NCI-H1417 (cell line): ENCODE data around the gene YIF1A.
"Not testable (repeated sequence)": the region's sequence is repeated elsewhere in the genome, so short reads cannot be mapped to it uniquely, and the experiment has no call there.

Experiments used
- DNase-seq, 3 experiments: peaks; one replicate each; lab custom pipeline; 2025; lab: John Stamatoyannopoulos, UW

YIF1A gene

DNA sequence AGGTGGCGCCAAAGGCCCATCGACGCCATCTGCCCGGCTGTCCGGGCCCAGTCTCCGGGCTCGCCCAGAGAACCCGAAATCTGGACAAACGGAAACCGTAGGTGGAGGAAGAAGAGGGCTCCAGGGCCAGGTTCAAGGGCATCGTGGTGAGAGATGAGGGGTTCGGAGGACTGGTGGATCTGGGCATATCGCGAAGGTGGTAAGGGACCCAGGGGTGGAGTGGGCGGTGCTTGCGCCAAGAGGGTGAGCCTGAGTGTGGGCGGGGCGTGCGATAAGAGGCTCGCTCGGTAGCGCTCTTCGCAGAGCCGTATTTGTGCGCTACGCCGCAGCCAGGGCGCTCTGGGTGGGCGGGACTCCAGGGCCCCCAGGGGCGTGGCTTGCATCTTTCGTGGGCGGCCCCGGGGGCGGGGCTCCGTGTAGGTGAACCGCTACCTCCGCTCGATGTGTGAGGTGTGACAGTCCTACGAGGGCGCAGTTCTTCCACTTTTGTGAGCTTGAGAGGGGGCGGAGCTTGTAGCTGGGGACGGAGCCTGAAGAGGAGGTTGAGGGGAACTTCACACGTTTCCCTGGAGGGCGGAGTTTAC lies 23.1 kb upstream of the YIF1A start:
- DNase-seq, result peak; percentile 94 to 98 (median 97)

DNA sequence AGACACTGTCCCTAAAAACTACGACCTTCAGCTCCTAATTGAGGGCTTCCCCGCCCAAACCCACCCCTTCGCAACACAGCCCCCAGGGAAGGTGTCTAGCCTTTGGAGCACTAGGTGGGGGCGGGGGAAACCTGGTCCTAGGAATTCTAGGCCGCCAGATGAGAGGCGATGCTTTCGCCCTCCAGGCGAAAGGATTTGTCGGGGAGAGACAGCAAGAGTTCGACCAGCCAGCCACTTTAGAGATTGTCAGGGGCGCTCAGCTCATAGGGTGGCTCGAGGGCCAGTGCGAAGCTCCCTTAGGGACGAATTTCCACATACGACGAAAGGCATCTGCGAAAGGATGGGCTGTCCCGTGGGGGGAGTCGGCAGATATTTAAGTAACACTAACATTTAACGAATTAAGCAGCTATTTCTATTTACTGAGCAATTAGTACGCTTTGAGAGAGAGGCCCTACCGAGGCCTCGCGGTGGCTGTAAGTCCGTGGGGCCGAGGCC lies 22.6 kb upstream of the YIF1A start:
- no peak for DNase-seq

GRCh38 chr11:66310803-66311440 lies 22.0 kb upstream of the YIF1A start:
- DNase-seq, result not testable (repeated sequence)

GRCh38 chr11:66310324-66310723 lies 21.4 kb upstream of the YIF1A start:
- DNase-seq, result no peak

- no peak for DNase-seq
Measured at GRCh38 chr11:66309475-66309874, 20.5 kb upstream of the YIF1A start.

- DNase-seq, result no peak
Measured at GRCh38 chr11:66302656-66303055, 13.7 kb upstream of the YIF1A start.

- no peak for DNase-seq
Measured at GRCh38 chr11:66299186-66299585, 10.2 kb upstream of the YIF1A start.

DNA sequence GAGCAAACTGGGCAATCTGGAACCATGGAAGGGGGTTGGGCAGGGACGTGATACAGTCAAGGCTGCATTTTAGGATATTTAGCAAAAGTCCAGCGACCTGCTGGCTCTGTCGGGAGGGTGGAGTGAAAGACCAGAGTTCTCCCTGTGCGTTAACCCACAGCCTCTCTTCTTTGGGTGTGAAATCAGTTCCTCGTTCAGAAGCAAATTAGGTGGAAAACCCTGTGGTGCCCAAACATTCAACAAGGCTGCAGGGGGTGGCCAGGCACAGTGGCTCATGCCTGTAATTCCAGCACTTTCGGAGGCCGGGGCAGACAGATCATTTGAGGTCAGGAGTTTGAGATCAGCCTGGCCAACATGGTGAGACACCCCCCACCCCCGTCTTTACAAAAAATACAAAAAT lies 8.7 kb upstream of the YIF1A start:
- no peak for DNase-seq

DNA sequence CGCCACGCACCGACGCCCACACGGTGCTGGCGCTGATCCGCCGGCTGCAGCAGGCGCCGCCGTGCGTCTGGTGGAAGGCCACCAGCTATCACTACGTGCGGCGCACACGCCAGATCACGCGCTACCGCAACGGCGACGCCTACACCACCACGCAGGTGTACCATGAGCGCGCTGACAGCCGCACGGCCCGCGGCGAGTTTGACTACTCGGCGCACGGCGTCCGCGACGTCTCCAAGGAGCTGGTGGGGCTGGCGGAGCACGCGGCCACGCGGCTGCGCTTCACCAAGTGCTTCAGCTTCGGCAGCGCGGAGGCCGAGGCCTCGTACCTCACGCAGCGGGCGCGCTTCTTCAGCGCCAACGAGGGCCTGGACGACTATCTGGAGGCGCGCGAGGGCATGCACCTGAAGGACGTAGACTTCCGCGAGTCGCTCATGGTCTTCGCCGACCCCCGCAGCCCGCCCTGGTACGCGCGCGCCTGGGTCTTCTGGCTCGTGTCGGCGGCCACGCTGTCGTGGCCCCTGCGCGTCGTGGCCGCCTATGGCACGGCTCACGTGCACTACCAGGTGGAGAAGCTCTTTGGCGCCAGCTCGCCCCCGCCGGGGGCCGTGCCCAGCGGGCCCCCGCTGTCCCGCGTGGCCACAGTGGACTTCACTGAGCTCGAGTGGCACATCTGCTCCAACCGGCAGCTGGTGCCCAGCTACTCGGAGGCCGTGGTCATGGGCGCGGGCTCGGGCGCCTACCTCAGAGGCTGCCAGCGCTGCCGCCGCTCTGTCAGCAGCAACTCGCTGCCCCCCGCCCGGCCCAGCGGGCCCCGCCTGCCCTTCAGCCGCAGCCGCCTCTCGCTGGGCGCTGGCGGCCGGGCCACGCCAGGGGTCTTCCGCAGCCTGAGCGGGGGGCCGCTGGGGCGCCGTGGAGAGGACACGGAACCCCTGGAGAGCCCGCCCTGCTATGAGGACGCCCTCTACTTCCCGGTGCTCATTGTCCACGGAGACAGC lies 6.0 kb upstream of the YIF1A start:
- no peak for DNase-seq

- DNase-seq, result no peak
Measured at GRCh38 chr11:66293777-66294625, 5.1 kb upstream of the YIF1A start.

DNA sequence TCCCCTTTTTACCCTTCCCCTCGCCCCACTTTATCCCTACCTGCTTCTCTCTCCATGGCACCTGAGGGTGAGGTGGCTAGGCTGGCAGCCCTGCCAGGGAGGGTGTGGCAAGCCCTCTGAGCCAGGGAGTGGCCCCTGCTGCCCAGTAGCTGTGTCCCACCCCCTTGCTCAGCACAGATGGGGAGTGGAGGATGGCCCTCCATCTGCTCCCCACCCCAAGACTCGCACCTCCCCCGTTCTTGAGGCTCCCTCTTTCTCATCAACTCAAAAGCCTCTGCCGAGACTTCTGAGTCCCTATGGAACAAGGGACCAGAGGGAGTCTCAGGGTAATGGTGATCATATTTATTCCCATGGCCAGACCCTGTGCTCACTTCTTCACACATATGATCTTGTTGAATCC lies 4.4 kb upstream of the YIF1A start:
- no peak for DNase-seq

DNA sequence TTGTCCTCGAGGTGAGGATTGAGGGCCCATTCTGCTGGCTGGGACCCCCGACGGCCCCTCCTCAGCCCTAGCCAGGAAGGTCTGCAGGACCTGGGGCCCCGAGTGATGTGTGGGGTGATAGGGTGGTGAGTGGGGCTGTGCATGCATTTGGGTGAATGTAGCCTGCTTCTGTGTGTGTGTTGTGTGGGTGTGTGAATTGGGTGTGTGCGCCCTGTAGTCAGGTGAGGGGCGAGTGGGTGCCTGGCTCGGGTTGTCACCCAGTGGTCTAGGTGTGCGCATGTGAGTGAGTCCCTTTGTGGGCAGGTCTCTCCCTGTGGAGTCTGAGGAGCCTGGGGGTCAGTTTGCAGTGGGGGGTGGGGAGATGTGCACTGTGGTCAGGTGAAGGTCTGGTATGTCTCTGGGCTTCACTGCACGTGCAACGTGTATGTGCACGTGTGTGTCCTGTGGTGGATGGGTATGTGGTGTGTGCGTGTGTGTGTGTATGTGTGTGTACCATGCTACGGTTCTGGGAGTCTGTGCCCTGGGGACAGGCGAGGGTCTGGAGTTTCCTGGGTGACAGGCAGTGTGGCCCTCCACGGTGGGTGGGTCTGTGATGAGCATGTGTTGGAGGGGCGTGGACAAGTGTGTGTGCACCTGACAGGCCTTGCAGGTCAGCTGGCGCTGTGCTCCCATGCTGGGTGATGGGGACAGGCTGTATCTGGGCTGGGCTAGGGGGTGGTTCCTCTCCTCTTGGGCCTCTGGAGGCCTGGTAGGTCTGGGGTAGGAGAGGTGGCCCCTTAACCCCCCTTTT lies 3.8 kb upstream of the YIF1A start:
- peak in 1 of 3 experiments; percentile 23 for DNase-seq

DNA sequence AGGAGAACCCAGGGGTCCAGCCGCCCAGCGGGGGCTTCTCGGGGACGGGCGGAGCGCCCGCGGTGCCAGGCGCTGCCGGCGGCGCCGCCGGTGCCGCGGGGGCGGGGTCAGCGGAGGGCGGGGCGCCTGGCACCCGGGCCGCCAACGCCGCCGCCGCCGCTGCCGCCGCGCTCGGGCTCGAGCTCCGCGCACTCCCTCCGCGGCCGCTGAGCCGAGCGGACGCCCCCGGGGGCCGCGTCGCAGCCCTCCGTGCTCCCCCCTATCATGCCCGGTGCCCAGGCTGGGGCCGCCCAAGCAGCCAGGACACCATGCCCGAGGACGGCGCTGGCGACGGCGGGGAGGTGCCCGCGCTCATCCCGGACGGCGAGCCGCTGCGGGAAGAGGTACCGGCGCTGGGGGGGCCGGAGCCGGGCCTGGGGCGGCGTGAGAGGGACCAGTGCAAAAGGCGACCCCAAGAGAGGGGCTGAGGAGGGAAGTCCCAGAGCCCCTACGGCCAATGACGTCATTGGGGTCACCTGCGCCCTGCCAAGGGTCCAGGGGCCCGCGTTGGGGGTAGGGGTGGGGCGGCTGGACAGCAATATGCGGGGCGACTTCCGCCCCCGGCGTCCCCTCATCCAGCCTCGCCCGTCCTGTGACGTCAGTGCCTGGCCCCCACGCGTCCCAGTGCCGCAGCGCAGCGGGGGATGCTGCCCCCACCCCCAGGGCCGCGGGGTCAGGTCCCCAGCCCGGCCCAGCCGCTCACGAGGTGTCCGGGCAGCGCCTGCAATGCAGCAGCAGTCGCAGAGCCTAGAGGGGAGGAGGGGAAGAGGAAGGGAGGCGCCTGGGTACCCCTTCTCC lies 3.0 kb upstream of the YIF1A start, which contains the start of gene TMEM151A:
TMEM151A (plus strand) TSS at position 189 of the 837 bp plus-strand sequence; CDS start at position 309, 120 bp downstream.
- peak; percentile 16 to 58 (median 56) for DNase-seq

DNA sequence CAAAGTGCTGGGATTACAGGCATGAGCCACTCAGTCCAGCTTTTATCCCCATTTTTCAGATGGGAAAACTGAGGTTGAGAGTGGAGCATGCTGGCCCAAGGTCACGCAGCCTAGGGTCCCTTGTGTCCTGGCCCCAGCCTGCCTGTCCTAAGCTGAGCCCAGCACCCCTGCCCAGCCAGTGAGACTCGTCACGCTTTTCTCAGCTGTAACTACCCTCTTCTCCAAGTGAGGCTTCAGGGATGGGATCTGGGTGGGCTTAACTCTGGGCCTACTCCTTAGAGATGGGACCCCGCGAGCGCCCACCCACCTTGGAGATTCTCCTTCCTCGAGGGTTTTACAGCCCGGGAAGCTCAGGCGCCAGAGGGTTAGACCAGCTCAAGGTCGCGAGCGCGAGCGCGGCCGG lies 2.4 kb upstream of the YIF1A start:
- no peak for DNase-seq

DNA sequence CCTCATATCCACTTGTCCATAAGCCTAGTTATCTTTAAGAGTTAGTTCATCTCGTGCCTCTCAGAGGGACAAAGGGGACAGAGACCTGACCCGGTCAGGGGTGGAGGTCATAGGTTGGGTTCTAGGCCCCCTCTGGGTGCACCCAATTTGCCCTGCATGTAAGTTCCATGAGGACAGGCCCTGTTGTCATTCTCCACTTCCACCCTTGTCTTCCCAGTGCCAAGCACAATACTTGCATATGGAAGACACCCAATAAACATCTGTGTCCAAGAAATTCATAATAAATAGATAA lies 1.3 kb upstream of the YIF1A start:
- no peak for DNase-seq

GRCh38 chr11:66289548-66290329 lies 796 bp upstream of the YIF1A start:
- DNase-seq, result peak in 2 of 3 experiments; percentile 46 to 62

- DNase-seq, result peak in 1 of 3 experiments; percentile 81
Measured at GRCh38 chr11:66287889-66288670, 863 bp downstream of the YIF1A start.

DNA sequence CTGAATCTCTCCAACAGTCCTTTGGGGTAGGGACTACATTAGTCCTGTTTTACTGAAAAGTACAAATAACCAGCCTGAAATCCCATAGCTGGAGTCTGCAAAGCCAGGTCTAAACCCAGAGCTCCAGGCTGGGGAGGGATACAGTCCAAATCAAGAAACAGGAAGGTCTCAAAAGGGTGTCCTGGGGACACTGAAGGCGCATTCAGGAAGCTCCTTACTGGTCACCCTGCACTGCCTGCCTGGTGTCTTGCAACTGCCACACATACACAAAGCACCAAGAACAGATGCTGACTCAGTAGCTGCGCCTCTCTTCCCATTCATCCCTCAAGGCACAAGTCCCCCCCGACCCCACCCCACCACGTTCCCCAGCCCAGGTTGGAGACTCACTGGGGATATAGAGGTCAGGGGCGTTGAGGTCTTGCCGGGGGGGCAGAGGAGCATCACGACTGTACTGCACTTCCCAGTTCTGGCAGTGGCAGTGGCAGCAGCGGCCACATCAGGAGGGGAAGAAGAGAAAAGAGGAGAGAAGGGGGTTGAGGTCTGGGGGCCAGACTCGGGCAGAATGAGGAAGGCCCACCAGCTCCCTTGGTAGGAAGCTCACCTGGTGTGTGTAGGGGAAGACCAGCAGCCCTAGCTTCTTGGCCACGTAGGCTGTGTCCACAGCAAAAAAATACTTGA lies 1.6 kb downstream of the YIF1A start:
- no peak for DNase-seq
